ENCODE results near the gene OLIG3.

The OLIG3 gene

DNA sequence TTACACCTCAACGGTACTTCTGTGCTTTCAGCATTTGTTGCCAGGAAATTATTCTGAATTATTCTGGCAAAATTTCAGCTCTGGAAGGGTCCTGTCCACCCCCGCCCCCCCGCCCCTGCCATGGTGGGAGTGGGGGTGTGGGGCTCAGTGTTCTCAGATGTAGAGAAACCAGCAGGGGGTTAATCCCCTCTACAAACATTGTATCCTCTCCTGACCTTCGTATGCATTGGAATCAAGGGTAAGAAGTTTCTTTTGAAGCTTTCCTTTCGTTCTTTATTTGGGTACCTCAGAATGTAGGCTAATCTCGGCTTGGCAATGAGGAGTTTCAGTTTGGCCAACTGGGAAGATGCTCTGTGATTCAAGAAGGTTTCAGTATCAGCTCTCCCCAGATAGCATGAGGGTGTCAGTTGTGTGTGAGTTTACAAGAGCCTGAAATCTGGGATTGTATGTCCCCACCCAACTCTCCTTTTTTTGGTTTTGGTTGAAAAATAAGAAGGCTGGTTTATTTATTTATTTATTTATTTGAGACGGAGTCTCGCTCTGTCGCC is 25.5 kb upstream of the OLIG3 start:
- no peak overlapping the region for H2AFZ ChIP-seq (ENCODE audit: low read depth, low read length)
- H3K4me3 ChIP-seq (ENCODE audit: low read depth in 1 of 2, low read length in 2 of 2) = no peak overlapping the region
- ATAC-seq (ENCODE audit: insufficient read depth, low read depth) = no peak
- H3K9me3 ChIP-seq (ENCODE audit: insufficient read depth, low read length, severe bottlenecking) = no peaks in the 10 kb centered on the region
- no peak overlapping the region for H3K27ac ChIP-seq (ENCODE audit: low read length)
- H4K20me1 ChIP-seq (ENCODE audit: insufficient read depth, low read length) = no peaks in the 10 kb centered on the region
- H3K27me3 ChIP-seq (ENCODE audit: insufficient read depth, low read length, poor library complexity) = no peaks in the 10 kb centered on the region
- no peak overlapping the region for H3K4me2 ChIP-seq (ENCODE audit: insufficient read depth, low read length)
- TF ChIP-seq EZH2 (IDR thresholded peaks at IDR 0.05; ENCODE audit: borderline replicate concordance, low read depth, low read length, severe bottlenecking) = no peak
- TF ChIP-seq, protein P1, sequence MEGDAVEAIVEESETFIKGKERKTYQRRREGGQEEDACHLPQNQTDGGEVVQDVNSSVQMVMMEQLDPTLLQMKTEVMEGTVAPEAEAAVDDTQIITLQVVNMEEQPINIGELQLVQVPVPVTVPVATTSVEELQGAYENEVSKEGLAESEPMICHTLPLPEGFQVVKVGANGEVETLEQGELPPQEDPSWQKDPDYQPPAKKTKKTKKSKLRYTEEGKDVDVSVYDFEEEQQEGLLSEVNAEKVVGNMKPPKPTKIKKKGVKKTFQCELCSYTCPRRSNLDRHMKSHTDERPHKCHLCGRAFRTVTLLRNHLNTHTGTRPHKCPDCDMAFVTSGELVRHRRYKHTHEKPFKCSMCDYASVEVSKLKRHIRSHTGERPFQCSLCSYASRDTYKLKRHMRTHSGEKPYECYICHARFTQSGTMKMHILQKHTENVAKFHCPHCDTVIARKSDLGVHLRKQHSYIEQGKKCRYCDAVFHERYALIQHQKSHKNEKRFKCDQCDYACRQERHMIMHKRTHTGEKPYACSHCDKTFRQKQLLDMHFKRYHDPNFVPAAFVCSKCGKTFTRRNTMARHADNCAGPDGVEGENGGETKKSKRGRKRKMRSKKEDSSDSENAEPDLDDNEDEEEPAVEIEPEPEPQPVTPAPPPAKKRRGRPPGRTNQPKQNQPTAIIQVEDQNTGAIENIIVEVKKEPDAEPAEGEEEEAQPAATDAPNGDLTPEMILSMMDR (IDR thresholded peaks at IDR 0.05; ENCODE audit: borderline replicate concordance, extremely low read depth, low read length, poor library complexity, severe bottlenecking) = no peak
- no peak overlapping the region for H3K9ac ChIP-seq (ENCODE audit: low read depth, low read length)
- H3K36me3 ChIP-seq (ENCODE audit: insufficient read depth, low read length) = no peaks in the 10 kb centered on the region
- no peaks in the 10 kb centered on the region for H3K79me2 ChIP-seq (ENCODE audit: insufficient read depth, low read length)
- DNase-seq = no peak
- H3K4me1 ChIP-seq (ENCODE audit: insufficient read depth, low read length) = no peaks in the 10 kb centered on the region

DNA sequence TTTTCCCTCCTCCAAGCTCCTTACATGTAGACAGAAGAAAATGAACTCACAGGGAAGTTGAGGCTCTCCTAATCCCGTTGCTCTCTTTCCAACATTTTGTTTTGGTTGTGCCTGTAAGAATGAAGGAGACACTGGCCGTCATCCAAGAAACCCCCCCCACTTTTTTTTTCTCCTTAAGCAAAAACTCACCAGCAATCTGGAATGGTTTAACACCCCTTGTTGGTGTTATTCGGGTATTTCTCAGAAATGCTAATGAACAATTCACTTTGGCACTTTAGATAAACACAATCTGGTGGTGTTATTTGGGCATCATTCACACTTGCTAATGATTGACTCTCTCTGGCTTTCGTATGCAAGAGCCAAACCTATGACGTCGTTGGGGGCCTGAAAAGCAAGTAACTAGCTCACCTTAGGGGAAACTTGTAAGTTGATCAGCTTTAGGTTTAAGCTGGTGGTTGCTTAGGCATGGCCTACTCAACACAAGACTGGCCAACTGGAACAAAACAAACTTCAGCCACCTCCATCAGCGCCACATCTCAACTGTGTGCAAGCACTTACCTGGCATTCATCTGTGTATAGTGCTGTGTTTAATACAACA is 24.3 kb upstream of the OLIG3 start:
- no peak overlapping the region for H3K27ac ChIP-seq (ENCODE audit: low read length)
- no peak overlapping the region for H2AFZ ChIP-seq (ENCODE audit: low read depth, low read length)
- H3K79me2 ChIP-seq (ENCODE audit: insufficient read depth, low read length) = no peaks in the 10 kb centered on the region
- H3K36me3 ChIP-seq (ENCODE audit: insufficient read depth, low read length) = no peaks in the 10 kb centered on the region
- ATAC-seq (ENCODE audit: insufficient read depth, low read depth) (no peak), DNase-seq (no peak)
- no peaks in the 10 kb centered on the region for H3K4me1 ChIP-seq (ENCODE audit: insufficient read depth, low read length)
- TF ChIP-seq, protein P1 (IDR thresholded peaks at IDR 0.05; ENCODE audit: borderline replicate concordance, extremely low read depth, low read length, poor library complexity, severe bottlenecking) = no peak
- TF ChIP-seq EZH2 (IDR thresholded peaks at IDR 0.05; ENCODE audit: borderline replicate concordance, low read depth, low read length, severe bottlenecking) = no peak
- H3K9me3 ChIP-seq (ENCODE audit: insufficient read depth, low read length, severe bottlenecking) = no peaks in the 10 kb centered on the region
- H4K20me1 ChIP-seq (ENCODE audit: insufficient read depth, low read length) = no peaks in the 10 kb centered on the region
- no peak overlapping the region for H3K4me2 ChIP-seq (ENCODE audit: insufficient read depth, low read length)
- H3K4me3 ChIP-seq (ENCODE audit: low read depth in 1 of 2, low read length in 2 of 2) = no peak overlapping the region
- H3K9ac ChIP-seq (ENCODE audit: low read depth, low read length) = no peak overlapping the region
- no peaks in the 10 kb centered on the region for H3K27me3 ChIP-seq (ENCODE audit: insufficient read depth, low read length, poor library complexity)

DNA sequence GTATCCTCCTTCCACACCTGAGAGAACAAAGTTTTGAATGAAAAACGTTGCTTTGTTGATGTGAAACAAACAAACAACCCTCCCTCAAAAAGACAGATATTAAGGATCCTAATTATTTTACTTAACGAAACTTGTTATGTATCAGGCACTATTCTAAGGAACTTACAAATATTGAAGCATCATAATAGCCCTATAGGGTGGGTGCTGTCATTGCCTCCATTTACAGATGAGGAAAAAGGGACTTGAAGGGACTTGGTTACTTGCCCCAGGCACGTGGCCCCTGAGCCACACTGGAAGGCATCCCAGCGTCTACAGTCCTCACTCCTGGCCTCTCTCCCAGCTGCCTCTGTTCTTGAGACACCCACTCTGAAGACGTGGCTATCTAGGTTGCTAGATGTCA is 20.2 kb upstream of the OLIG3 start:
- TF ChIP-seq, protein P1 (IDR thresholded peaks at IDR 0.05; ENCODE audit: borderline replicate concordance, extremely low read depth, low read length, poor library complexity, severe bottlenecking) = no peak
- no peak for TF ChIP-seq EZH2 (IDR thresholded peaks at IDR 0.05; ENCODE audit: borderline replicate concordance, low read depth, low read length, severe bottlenecking)
- H3K4me2 ChIP-seq (ENCODE audit: insufficient read depth, low read length) = no peak overlapping the region
- H4K20me1 ChIP-seq (ENCODE audit: insufficient read depth, low read length) = no peaks in the 10 kb centered on the region
- H3K36me3 ChIP-seq (ENCODE audit: insufficient read depth, low read length) = no peaks in the 10 kb centered on the region
- no peak overlapping the region for H3K27ac ChIP-seq (ENCODE audit: low read length)
- ATAC-seq (ENCODE audit: insufficient read depth, low read depth) (no peak), DNase-seq (no peak)
- no peak overlapping the region for H3K9ac ChIP-seq (ENCODE audit: low read depth, low read length)
- H3K9me3 ChIP-seq (ENCODE audit: insufficient read depth, low read length, severe bottlenecking) = peaks cover 5% of the 10 kb centered on the region
- no peak overlapping the region for H2AFZ ChIP-seq (ENCODE audit: low read depth, low read length)
- H3K4me1 ChIP-seq (ENCODE audit: insufficient read depth, low read length) = no peaks in the 10 kb centered on the region
- H3K4me3 ChIP-seq (ENCODE audit: low read depth in 1 of 2, low read length in 2 of 2) = no peak overlapping the region
- no peaks in the 10 kb centered on the region for H3K79me2 ChIP-seq (ENCODE audit: insufficient read depth, low read length)
- no peaks in the 10 kb centered on the region for H3K27me3 ChIP-seq (ENCODE audit: insufficient read depth, low read length, poor library complexity)

Data from DND-41 (cell line).